Measurements from ENCODE around the gene GAREM1. TPM values are rescaled to one million over a fixed set of nuclear protein-coding genes. Genes with fewer than 3 reads are reported as not detected.

Gene GAREM1
- total and polyA plus RNA-seq, 2 donors (not counting 1 experiment from before 2014, with no cell fraction given): 0.92 to 1.5 TPM

DNA sequence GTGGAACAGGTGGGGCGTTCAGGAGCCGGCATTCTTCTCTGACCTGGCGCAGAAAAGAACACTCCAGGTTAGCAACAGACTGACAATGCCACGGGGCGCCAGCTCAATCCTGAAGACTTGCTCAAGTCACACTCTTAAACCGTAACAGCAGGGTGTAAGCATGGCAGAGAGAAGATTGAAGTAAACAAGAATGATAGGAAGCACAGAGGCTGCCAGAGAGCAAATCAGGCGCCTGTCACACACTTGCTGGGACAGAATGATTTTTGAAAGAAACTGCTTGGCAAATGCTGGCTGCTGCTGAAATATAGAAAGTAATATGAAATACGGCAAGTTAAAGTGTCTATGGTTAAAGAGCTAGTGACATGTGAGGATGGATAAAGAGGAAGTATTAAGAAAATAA lies 200.3 kb downstream of the GAREM1 start:
- Histone ChIP-seq H3K9me3 (ENCODE audit: control insufficient read depth, insufficient read depth, low read depth, low read length) (no peaks in the 10 kb centered on the region), H3K4me3 (replicated peaks in 1 of 4; ENCODE audit: control extremely low read depth in 1 of 4, insufficient read depth in 1 of 4, low read depth in 3 of 4, low read length in 4 of 4) (no peak overlapping the region), H3K9ac (ENCODE audit: insufficient read depth, low read length) (no peak overlapping the region), H3K36me3 (ENCODE audit: control insufficient read depth, insufficient read depth, low read length) (no peaks in the 10 kb centered on the region), H3K79me2 (ENCODE audit: control insufficient read depth, insufficient read depth, low read length) (no peaks in the 10 kb centered on the region), H3K4me1 (ENCODE audit: control insufficient read depth, extremely low read depth, insufficient read depth, low read length) (no peaks in the 10 kb centered on the region), H3K27me3 (ENCODE audit: control insufficient read depth, insufficient read depth, low read length) (no peaks in the 10 kb centered on the region), H4K20me1 (ENCODE audit: control insufficient read depth, extremely low read depth, insufficient read depth, low read length) (no peaks in the 10 kb centered on the region), H2AFZ (ENCODE audit: low read length) (no peak overlapping the region), H3K4me2 (ENCODE audit: extremely low read depth, insufficient read depth, low read length) (no peak overlapping the region), H3K27ac (ENCODE audit: insufficient read depth, low read length) (no peak overlapping the region)
- no peak for DNase-seq (ENCODE audit: low read depth in 2 of 2)
- TF ChIP-seq, protein P1, sequence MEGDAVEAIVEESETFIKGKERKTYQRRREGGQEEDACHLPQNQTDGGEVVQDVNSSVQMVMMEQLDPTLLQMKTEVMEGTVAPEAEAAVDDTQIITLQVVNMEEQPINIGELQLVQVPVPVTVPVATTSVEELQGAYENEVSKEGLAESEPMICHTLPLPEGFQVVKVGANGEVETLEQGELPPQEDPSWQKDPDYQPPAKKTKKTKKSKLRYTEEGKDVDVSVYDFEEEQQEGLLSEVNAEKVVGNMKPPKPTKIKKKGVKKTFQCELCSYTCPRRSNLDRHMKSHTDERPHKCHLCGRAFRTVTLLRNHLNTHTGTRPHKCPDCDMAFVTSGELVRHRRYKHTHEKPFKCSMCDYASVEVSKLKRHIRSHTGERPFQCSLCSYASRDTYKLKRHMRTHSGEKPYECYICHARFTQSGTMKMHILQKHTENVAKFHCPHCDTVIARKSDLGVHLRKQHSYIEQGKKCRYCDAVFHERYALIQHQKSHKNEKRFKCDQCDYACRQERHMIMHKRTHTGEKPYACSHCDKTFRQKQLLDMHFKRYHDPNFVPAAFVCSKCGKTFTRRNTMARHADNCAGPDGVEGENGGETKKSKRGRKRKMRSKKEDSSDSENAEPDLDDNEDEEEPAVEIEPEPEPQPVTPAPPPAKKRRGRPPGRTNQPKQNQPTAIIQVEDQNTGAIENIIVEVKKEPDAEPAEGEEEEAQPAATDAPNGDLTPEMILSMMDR (conservative IDR thresholded peaks at IDR 0.05 in 1 of 2, IDR thresholded peaks at IDR 0.05 in 1 of 2; ENCODE audit: low read depth in 1 of 2, low read length in 2 of 2): no peak
- no peak for TF ChIP-seq EZH2 (IDR thresholded peaks at IDR 0.05; ENCODE audit: low read length, missing control alignments)

GRCh38 chr18:32267463-32267862 lies 203.2 kb downstream of the GAREM1 start:
- no peak for DNase-seq (ENCODE audit: low read depth in 2 of 2)
- Histone ChIP-seq H3K9ac (ENCODE audit: insufficient read depth, low read length) (no peak overlapping the region), H3K9me3 (ENCODE audit: control insufficient read depth, insufficient read depth, low read depth, low read length) (no peaks in the 10 kb centered on the region), H2AFZ (ENCODE audit: low read length) (no peak overlapping the region), H3K27ac (ENCODE audit: insufficient read depth, low read length) (no peak overlapping the region), H3K27me3 (ENCODE audit: control insufficient read depth, insufficient read depth, low read length) (no peaks in the 10 kb centered on the region), H3K4me2 (ENCODE audit: extremely low read depth, insufficient read depth, low read length) (no peak overlapping the region), H3K4me3 (replicated peaks in 1 of 4; ENCODE audit: control extremely low read depth in 1 of 4, insufficient read depth in 1 of 4, low read depth in 3 of 4, low read length in 4 of 4) (no peak overlapping the region), H3K79me2 (ENCODE audit: control insufficient read depth, insufficient read depth, low read length) (no peaks in the 10 kb centered on the region), H4K20me1 (ENCODE audit: control insufficient read depth, extremely low read depth, insufficient read depth, low read length) (no peaks in the 10 kb centered on the region), H3K4me1 (ENCODE audit: control insufficient read depth, extremely low read depth, insufficient read depth, low read length) (no peaks in the 10 kb centered on the region), H3K36me3 (ENCODE audit: control insufficient read depth, insufficient read depth, low read length) (no peaks in the 10 kb centered on the region)
- TF ChIP-seq, protein P1 (conservative IDR thresholded peaks at IDR 0.05 in 1 of 2, IDR thresholded peaks at IDR 0.05 in 1 of 2; ENCODE audit: low read depth in 1 of 2, low read length in 2 of 2): no peak
- TF ChIP-seq EZH2 (IDR thresholded peaks at IDR 0.05; ENCODE audit: low read length, missing control alignments): no peak

DNA sequence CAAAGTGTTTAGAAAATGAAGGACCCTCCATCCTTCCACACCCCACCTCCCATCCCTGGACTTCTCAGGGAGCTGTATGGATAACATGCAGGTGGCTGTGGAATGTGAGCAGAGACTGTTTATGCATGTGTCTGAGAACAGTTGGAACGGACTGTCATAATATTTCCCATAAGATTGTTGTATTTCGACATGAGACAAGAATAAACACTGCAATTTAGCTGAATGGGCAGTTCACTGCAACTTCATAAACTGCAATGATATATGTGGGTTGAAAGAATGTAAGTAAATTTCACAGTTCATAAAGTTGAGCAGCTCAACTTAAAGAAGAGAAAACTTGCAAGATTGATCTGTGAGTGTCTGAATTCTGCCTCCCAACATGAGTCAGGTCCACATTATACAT lies 206.3 kb downstream of the GAREM1 start:
- H3K79me2 ChIP-seq (ENCODE audit: control insufficient read depth, insufficient read depth, low read length): no peaks in the 10 kb centered on the region
- H3K27ac ChIP-seq (ENCODE audit: insufficient read depth, low read length): no peak overlapping the region
- H4K20me1 ChIP-seq (ENCODE audit: control insufficient read depth, extremely low read depth, insufficient read depth, low read length): no peaks in the 10 kb centered on the region
- no peaks in the 10 kb centered on the region for H3K9me3 ChIP-seq (ENCODE audit: control insufficient read depth, insufficient read depth, low read depth, low read length)
- no peaks in the 10 kb centered on the region for H3K36me3 ChIP-seq (ENCODE audit: control insufficient read depth, insufficient read depth, low read length)
- H2AFZ ChIP-seq (ENCODE audit: low read length): no peak overlapping the region
- no peak overlapping the region for H3K9ac ChIP-seq (ENCODE audit: insufficient read depth, low read length)
- H3K4me2 ChIP-seq (ENCODE audit: extremely low read depth, insufficient read depth, low read length): no peak overlapping the region
- H3K4me1 ChIP-seq (ENCODE audit: control insufficient read depth, extremely low read depth, insufficient read depth, low read length): no peaks in the 10 kb centered on the region
- peak in 1 of 2 donors; percentile 46 for DNase-seq (ENCODE audit: low read depth in 2 of 2)
- TF ChIP-seq, protein P1 (conservative IDR thresholded peaks at IDR 0.05 in 1 of 2, IDR thresholded peaks at IDR 0.05 in 1 of 2; ENCODE audit: low read depth in 1 of 2, low read length in 2 of 2): no peak
- no peak for TF ChIP-seq EZH2 (IDR thresholded peaks at IDR 0.05; ENCODE audit: low read length, missing control alignments)
- no peak overlapping the region for H3K4me3 ChIP-seq (replicated peaks in 1 of 4; ENCODE audit: control extremely low read depth in 1 of 4, insufficient read depth in 1 of 4, low read depth in 3 of 4, low read length in 4 of 4)
- no peaks in the 10 kb centered on the region for H3K27me3 ChIP-seq (ENCODE audit: control insufficient read depth, insufficient read depth, low read length)
